Measurements from ENCODE around the gene ESRRB.

The ESRRB gene

GRCh38 chr14:76396714-76397187, 20.8 kb downstream of the ESRRB start:
- no peak for DNase-seq (ENCODE audit: low read depth in 3 of 3, low spot score in 1 of 3)

- DNase-seq (ENCODE audit: low read depth in 3 of 3, low spot score in 1 of 3), result no peak
Measured at GRCh38 chr14:76405627-76406026, 29.7 kb downstream of the ESRRB start.

GRCh38 chr14:76407449-76408150, 31.7 kb downstream of the ESRRB start:
- no peak for DNase-seq (ENCODE audit: low read depth in 3 of 3, low spot score in 1 of 3)

- DNase-seq (ENCODE audit: low read depth in 3 of 3, low spot score in 1 of 3), result no peak
Measured at GRCh38 chr14:76408877-76409276, 32.9 kb downstream of the ESRRB start.

GRCh38 chr14:76412501-76412900, 36.6 kb downstream of the ESRRB start:
- no peak for DNase-seq (ENCODE audit: low read depth in 3 of 3, low spot score in 1 of 3)

- DNase-seq (ENCODE audit: low read depth in 3 of 3, low spot score in 1 of 3), result no peak
Measured at GRCh38 chr14:76413106-76413961, 37.4 kb downstream of the ESRRB start.

- no peak for DNase-seq (ENCODE audit: low read depth in 3 of 3, low spot score in 1 of 3)
Measured at GRCh38 chr14:76413962-76414600, 38.1 kb downstream of the ESRRB start.

GRCh38 chr14:76419399-76419798, 43.5 kb downstream of the ESRRB start:
- DNase-seq (ENCODE audit: low read depth in 3 of 3, low spot score in 1 of 3), result no peak

GRCh38 chr14:76420827-76421226, 44.9 kb downstream of the ESRRB start:
- no peak for DNase-seq (ENCODE audit: low read depth in 3 of 3, low spot score in 1 of 3)

- no peak for DNase-seq (ENCODE audit: low read depth in 3 of 3, low spot score in 1 of 3)
Measured at GRCh38 chr14:76421662-76422061, 45.7 kb downstream of the ESRRB start.

- DNase-seq (ENCODE audit: low read depth in 3 of 3, low spot score in 1 of 3), result no peak
Measured at GRCh38 chr14:76422662-76423061, 46.7 kb downstream of the ESRRB start.

- no peak for DNase-seq (ENCODE audit: low read depth in 3 of 3, low spot score in 1 of 3)
Measured at GRCh38 chr14:76423534-76423933, 47.6 kb downstream of the ESRRB start.

- DNase-seq (ENCODE audit: low read depth in 3 of 3, low spot score in 1 of 3), result no peak
Measured at GRCh38 chr14:76424359-76424758, 48.4 kb downstream of the ESRRB start.

- DNase-seq (ENCODE audit: low read depth in 3 of 3, low spot score in 1 of 3), result no peak
Measured at GRCh38 chr14:76426161-76426696, 50.3 kb downstream of the ESRRB start.

GRCh38 chr14:76428611-76429010, 52.7 kb downstream of the ESRRB start:
- no peak for DNase-seq (ENCODE audit: low read depth in 3 of 3, low spot score in 1 of 3)

- DNase-seq (ENCODE audit: low read depth in 3 of 3, low spot score in 1 of 3), result no peak
Measured at GRCh38 chr14:76430017-76430416, 54.1 kb downstream of the ESRRB start.

GRCh38 chr14:76430475-76430980, 54.6 kb downstream of the ESRRB start:
- no peak for DNase-seq (ENCODE audit: low read depth in 3 of 3, low spot score in 1 of 3)

GRCh38 chr14:76431538-76431937, 55.6 kb downstream of the ESRRB start:
- DNase-seq (ENCODE audit: low read depth in 3 of 3, low spot score in 1 of 3), result no peak

GRCh38 chr14:76432827-76433752, 57.2 kb downstream of the ESRRB start:
- no peak for DNase-seq (ENCODE audit: low read depth in 3 of 3, low spot score in 1 of 3)

GRCh38 chr14:76434220-76434619, 58.3 kb downstream of the ESRRB start:
- DNase-seq (ENCODE audit: low read depth in 3 of 3, low spot score in 1 of 3), result no peak
